ENCODE data around the gene FAM219B.

Gene FAM219B

DNA sequence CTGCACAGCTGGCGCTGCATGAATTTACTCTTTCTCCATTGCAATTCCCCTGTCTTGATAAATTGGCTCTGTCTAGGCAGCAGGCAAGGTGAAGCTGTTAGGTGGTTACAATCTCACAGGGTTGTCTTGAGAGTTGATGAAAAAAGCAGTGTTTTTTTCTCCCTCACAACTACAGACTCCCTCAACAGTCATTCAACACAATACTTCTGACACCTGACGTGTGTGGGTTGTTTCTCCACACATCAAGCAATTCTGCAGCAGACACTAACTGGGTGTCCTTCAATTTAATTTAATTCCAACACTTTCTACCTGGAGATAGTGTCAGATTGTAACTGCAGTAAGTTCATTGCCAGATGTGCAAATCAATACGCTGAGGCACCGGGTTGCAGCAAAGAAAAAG, 28.4 kb downstream of the FAM219B start:
- in situ Hi-C loops (cut with MboI; ENCODE audit: low sequenced_read_pairs), result no loop called here

DNA sequence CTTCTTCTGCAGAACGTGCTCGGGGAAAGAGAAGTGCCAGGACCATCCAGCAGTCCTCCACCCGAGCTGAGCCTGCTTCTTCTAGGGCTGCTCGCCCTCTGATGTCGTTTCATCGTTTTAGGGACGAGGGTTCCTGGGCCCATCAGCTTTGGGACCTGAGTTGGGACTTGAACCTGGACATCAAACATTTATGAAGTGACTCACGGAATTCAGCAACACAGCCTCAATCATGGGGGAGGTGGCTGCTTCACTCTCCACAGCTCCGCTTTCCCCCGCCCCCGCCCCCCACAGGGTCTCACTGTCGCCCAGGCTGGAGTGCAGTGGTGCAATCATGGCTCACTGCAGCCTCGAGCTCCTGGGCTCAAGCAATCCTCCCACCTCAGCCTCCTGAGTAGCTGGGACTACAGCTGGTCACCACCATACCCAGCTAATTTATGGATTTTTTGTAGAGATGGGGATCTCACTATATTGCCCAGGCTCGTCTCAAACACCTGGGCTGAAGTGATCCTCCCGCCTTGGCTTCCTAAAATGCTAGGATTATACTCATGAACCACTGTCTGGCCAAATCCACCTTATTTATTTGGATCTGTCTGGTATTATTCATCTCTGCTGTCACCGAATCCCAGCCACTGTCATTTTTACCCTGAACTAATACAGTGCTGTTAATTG, 32.8 kb downstream of the FAM219B start:
- in situ Hi-C loops (cut with MboI; ENCODE audit: low sequenced_read_pairs), result no loop called here

DNA sequence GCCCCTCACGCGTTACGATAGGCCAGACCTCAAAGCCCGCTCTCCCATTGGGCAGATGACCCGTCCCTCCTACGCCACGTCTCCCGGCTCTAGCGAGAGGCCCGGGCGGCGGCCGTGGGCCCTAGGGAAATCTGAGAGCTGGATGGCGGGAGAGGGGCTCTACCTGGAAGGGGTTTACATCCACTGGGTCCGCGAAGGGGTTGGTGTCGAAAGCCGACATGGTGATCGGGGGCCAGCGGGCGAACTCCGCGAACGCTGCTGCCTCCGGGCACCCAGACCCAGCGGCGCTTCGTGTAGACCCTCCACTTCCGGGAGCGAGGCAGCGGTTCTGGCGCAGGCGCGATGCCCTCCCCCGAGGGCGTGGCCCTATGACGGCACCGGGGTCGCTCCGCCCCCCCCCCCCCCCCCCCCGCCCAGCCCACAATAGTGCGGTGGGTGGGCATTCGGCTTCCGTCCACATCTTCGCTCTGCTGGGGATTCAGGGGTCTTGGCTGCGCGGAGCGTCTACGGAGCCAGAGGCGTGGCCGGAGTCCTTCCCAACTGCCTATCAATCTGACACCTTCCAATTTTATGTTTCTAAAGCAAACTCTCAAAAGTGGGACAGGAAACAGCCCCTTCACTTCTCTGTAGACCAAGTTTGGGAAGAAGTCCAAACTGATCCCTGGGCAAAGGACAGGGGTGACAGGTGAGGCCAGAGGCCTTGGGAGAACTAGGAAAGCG, 33.5 kb downstream of the FAM219B start, which contains the start of gene SCAMP2:
Gene SCAMP2 (minus strand): TSS at position 330 of the 720 bp plus-strand sequence. CDS start 110 bp downstream, at position 220.
- in situ Hi-C loops (cut with MboI; ENCODE audit: low sequenced_read_pairs), result no loop called here

DNA sequence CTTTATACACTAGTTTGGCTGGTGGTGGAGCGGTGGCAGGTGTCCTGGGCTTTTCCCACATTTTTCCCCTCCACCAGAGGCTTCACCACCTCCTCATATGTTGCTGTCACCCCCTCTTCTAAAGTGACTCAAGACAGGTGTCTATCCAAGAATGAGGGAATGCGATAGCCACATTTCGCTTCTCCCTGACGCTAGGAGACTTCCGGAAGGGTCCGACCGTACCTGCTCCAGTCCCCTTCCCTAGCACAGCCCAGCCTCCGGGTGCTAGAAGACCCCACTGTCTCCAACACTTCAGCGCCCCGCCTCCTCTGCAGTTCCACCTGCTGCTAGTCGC, 34.0 kb downstream of the FAM219B start:
- in situ Hi-C loops (cut with MboI; ENCODE audit: low sequenced_read_pairs), result no loop called here

DNA sequence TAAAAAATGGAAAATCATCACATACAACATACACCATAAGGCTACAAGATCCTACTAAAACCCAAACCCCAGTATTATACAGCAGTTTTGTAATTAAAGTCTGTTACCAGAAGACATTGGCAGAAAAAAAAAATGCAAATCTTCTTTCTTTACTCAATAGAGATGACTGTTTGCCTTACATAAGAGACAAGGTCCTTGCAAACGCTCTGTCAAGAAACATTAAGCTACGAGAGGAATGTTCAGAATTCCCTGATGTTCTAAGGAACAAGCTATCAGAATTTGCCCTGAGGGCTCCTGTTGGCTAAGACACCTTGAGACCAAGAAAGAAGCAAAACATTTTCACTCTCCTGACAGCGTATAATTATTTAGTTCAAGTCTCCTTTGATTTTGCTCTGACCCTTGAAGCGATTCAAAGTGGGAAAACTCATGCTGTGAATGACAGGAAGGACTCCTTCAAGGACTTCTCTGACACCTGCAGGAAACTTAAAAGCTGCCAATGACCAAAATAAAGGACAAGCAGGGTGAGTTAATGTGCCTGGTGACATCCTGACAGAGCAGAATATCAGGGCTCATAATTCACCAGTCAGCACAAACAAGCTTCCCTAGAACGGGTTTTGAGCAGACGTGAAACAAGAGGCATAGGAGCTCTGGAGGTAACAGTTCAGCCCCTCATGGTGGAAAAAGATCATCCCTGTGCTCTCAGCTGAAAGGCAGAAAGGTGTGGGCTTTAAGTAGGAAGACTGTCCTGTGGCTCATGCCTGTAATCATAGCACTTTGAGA, 36.0 kb downstream of the FAM219B start:
- in situ Hi-C loops (cut with MboI; ENCODE audit: low sequenced_read_pairs), result no loop called here

DNA sequence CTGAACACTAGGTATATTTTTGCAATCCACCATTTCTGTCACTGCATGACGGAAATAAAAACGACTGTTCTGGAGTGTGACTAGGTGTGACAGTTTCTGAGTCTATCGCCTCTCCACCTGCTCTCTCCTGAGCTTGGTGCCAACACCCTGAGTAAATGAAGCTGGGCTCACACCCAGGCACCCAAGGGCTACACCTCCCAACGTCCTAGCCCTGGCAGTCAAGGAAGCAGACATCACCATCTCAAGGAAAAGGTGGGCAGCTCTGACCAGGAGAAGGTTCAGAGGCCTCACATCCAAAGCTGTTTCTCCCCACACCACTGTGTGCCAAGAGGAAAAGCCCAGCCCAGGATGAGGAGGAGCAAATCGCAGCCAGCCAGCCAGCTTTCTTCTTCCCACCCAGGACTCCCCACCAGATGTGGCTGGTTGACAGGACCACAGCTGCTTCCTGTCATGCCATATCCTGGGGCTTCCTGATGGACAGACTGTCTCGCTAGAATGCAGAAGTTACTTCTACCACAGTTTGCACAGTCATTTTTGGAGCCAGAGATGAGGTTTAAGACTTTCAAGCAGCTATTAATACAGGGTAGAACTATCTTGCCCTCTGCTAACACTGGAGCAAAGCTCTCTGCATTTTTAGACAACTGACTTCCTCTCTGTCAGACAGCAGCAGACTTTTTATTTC, 36.8 kb downstream of the FAM219B start:
- in situ Hi-C loops (cut with MboI; ENCODE audit: low sequenced_read_pairs), result no loop called here

DNA sequence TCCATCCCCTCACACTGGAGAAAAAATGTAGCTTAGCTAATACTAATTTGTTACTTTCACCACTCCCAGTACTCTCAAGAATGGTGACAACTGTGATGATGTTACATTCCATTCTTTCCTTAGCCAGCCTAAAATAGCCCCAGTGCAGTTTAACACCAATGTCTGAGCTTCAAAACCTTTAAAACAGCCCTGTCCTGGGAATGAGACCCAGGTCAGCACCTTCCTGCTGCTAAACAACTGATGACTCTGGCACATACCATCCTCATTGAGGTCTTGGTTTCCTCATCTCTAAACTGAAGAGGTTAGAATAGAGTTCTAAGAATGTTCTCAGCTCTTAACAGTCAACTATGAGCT, 37.3 kb downstream of the FAM219B start:
- in situ Hi-C loops (cut with MboI; ENCODE audit: low sequenced_read_pairs), result no loop called here

DNA sequence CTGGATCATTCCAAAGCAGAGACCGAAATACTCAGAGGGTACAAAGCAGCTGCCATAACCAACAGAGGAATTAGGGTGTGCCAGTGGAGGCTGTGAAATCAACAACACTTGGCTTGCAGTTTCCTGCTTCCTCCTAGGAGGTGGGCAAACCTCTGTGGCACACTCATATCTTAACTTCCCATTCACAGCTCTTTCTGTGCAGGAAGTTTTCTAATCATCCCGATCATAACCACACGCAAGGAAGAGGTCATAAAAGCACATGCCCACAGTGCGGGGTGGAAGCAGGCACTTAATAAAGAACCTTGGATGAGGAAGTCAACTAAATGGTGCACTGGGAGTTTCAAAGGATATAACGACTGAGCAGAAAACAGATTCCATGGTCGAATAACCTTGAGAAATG, 38.6 kb downstream of the FAM219B start:
- in situ Hi-C loops (cut with MboI; ENCODE audit: low sequenced_read_pairs), result no loop called here

DNA sequence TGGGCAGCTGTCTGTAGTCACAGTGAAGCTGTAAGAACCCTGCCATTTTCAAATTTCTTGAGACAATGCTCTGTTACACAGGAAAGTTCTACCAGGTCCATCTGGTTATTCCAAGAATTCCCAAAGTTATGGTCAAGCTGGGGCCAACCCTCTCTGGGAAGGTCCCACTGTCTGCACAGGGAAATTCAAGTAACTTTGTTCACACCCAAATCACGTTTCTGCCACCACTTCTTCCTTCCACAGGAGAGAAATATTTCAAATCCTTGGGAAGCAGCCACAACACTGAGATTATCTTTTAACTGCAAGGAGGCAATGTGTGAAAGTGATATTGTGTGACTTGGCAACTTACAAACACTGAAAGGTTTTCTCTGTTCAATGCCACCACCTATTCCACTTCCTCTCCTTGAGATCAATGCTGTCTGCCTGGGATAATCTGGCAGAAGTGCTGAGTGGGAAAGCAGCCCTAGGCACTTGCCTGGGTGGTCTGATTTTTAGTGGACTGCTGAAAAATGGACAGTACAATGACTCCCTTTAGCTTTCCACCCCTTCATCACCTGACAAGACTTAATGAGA, 39.1 kb downstream of the FAM219B start:
- in situ Hi-C loops (cut with MboI; ENCODE audit: low sequenced_read_pairs), result no loop called here

DNA sequence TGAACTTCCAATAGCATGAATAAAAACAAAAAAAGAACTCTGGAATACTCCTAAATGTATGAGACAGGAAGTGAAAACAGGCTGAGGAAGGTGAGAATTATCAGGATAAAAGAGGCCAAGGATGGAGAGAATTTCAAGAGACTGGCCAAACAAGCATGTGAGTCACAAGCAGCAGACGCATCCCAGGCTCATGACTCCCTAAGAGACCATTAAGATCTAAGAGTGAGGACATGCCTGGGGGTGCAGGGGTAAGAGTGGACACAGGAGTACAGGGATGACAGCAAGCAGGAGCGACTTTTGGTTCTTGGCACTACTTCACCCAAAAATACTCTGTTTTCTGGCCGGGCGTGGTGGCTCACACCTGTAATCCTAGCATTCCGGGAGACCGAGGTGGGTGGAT, 40.6 kb downstream of the FAM219B start:
- in situ Hi-C loops (cut with MboI; ENCODE audit: low sequenced_read_pairs), result no loop called here

DNA sequence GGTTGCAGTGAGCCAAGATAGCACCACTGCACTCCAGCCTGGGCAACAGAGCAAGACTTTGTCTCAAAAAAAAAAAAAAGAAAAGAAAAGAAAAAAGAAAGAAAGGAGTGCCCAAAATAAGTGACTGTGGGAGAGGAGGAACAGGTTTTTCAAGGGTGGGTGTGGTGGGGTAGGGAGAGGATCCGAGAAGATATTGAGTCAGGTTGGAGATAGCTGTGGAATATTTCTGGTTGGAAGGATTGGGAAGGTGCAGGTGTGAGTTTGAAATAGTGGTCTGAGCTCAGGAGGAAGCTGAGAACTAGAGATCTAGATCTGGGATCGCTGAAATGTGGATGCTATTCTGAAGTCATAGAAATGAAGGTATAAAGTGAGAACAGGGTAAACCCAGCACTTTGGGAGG, 41.3 kb downstream of the FAM219B start:
- in situ Hi-C loops (cut with MboI; ENCODE audit: low sequenced_read_pairs), result no loop called here

DNA sequence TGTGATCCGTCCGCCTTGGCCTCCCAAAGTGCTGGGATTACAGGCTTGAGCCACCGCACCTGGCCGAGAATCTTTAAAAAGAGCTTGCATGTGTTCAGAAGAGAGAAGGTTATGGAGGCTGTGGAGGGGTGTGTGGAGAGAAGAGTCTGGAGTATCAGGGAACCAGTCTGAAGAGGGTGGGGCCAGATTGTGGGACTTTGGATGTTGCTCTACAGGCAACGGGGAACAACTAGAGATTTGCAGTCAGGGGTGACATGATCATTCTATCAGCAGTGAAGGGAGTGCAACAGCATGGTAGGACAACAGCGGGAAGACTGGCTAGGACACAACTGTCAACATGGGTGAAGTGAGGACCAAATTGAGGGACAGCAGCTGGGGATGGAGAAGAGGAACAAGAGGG, 42.4 kb downstream of the FAM219B start:
- in situ Hi-C loops (cut with MboI; ENCODE audit: low sequenced_read_pairs), result no loop called here

DNA sequence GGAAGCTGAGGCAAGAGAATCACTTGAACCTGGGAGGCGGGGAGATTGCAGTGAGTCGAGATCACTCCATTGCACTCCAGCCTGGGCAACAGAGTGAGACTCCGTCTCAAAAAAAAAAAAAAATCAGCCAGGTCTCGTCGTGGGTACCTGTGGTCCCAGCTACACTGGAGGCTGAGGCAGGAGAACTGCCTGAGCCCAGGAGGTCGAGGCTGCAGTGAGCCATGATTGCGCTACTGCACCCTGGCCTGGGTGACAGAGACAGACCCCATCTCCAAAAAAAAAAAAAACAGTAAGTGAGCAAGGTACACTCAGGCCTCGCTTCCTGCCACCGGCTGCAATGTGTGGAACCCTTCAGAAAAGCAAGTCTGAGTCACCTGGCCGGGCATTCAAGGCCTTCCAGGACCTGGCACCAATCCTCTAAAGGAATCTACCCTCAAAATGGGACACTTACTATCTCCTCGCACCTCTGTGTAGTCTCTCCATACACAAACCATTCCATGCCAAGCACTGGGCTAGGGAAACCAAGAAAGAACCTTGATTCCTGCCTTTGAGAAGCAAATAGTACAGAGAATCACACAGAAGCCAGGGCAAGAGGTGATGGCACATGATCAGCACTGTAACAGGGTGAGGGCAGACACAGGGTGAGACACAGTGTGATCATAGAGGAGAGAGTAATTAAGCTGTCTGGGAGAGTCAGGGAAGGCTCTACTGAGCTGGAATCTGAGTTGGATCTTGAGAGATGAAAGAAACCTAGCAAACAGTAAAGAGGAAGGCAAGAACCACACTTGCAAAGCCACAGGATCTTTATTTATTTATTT, 43.2 kb downstream of the FAM219B start:
- in situ Hi-C loops (cut with MboI; ENCODE audit: low sequenced_read_pairs), result no loop called here

DNA sequence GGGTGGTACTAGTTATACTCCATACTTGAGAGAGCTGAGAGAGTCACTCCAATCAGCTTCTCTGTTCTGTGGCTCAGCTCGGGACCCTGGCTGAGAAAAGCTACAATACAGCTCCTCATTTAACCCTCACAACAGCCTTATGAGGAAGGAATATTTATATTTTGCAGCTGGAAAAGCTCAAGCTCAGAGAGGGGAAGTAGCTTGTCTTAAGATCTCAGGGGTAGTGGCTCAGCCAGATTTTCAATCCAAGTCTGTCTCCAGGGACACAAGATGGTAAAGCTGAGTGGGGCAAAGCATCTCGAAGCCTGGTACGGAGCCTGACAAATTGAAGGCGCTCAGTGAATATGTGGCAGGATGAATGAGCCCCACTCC, 48.3 kb downstream of the FAM219B start:
- in situ Hi-C loops (cut with MboI; ENCODE audit: low sequenced_read_pairs), result no loop called here

DNA sequence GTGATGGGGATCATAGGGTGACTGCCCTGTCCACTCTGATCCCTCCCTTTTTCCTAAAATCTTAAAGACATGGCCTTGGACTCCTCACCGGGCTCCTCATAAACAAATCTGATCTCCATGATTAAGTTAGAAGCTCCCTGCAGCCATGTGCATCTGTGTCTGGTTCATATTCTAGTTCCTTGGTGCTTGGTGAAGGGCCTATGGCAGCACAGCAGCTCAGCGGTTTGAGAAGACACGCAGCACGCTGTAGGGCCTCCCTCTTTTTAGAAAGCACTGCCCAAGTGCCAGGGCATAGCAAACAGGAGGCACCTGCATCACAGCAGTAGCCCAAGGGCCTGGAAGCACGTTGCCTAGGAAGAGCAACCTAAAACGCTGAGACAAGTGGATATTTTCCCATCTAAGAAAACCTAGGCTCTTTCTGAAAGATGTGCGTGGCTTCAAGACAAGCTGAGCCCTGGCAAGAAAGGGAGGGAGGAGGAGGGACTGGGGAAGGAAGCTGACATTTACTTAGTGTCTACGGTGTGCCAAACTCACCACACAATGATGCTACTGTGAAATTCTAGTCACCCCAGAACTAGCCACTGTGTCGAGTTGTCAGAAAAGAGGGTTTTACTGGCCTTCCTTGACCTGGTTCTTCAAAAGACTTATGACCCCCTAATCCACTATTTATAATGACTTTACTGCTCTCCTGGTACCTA, 48.8 kb downstream of the FAM219B start:
- in situ Hi-C loops (cut with MboI; ENCODE audit: low sequenced_read_pairs), result no loop called here

DNA sequence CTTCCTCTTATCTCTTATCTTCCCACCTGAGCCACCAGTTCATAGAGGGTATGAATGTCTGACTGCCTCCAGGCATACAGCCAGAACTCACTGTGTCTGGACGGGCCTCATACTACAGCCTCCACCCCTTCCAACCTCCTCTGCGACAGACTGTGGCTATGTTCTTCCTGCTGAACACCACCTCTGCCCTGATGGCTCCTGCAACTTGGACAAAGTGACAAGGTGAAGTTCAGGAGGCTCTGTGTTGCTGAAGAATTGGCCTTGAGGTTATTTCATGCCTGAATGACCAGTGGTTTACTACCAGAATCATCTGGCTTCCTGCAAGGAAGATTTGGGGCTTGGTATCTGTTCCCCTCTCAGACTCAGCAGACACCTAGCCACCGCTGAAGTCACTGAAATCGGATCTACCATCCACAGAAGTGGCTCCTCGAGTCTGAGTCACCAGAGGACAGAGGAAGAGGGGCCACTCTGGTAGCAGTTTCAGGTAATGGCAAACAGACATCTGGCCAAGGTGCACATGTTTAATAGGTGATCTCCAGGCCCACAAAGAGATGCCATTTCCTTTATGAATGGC, 49.5 kb downstream of the FAM219B start:
- in situ Hi-C loops (cut with MboI; ENCODE audit: low sequenced_read_pairs), result no loop called here

DNA sequence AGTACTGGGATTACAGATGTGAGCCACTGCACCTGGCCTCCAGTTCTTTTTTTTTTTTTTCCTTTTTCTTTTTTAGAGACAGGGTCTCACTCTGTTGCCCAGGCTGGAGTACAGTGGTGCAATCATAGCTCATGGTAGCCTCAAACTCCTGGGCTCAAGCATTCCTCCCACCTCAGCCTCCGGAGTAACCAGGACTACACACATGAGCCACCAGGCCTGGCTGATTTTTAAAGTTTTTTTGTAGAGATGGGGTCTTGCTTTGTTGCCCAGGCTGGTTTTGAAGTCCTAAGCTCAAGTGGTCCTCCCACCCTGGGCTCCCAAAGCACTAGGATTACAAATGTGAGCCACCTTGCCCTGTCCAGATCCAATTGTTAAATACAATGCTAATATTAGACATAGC, 50.1 kb downstream of the FAM219B start:
- in situ Hi-C loops (cut with MboI; ENCODE audit: low sequenced_read_pairs), result no loop called here

DNA sequence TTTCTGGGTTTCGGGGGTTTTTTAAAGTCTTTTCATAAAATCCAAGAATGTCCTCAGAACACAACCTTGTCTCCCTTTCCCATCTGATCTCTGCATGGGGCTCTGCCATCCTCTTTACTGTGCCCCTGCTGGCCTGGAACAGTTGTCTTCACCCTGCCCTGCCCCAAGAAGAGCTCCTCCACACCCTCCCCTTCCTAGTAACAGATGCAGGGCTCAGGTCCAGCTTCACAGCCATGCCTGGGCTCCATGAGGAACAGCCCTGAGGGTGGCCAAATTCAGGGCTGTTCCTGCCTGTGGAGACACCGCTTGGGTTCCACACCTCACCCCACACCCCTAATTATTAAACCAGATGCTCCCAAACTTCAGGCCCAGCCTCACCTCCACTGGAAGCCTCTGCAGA, 50.8 kb downstream of the FAM219B start:
- in situ Hi-C loops (cut with MboI; ENCODE audit: low sequenced_read_pairs), result no loop called here

DNA sequence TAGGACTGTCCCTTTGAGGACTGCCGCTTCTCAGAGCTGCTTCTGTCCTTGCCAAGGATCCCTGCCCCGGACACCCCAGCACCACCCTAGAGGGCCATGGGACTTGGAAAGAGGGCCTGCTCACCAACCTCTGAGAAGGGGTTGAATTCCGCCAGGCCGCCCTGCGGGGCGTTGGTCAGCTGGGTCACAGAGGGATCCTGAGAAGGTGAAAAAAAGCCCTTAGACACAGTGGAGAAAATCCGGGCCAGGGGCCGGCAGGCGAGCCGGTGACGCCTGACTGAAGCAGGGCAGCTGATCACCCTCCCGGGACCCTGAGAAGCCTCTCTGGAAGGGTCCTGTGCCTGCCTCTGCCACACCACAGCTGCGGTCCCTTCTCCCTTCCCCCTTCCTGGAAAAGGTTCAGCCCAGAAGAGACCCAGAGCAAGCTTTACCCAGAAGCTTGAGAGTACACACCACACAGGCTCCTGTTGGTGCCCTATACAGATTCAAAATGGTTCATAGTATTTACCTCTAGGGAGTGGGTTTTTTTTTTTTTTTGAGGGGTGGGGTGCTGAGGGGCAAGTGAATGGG, 52.1 kb downstream of the FAM219B start:
- in situ Hi-C loops (cut with MboI; ENCODE audit: low sequenced_read_pairs), result no loop called here

Data from HL-60/S4 (cell line).